OCI-LY7 (cell line): Measurements from ENCODE around the gene PRKG1.

Source experiments
- EZH2phosphoT487 ChIP-seq: fragments of 200-600 bp; sonication (generic); IDR thresholded peaks from 2 replicates; pipeline ENCODE4 v1.6.1; 2018; ENCODE audit warnings: low read depth, borderline replicate concordance, mild to moderate bottlenecking, mixed run types, antibody characterized with exemption, low read length, moderate library complexity, mixed read lengths
- TF ChIP-seq, protein P1 (sequence below): fragments of 200-600 bp; sonication (generic); conservative IDR thresholded peaks from 2 replicates; pipeline ENCODE4 v1.5.1; 2014; ENCODE audit warnings: mild to moderate bottlenecking, antibody characterized with exemption, low read length, moderate library complexity, mixed read lengths

DNA sequence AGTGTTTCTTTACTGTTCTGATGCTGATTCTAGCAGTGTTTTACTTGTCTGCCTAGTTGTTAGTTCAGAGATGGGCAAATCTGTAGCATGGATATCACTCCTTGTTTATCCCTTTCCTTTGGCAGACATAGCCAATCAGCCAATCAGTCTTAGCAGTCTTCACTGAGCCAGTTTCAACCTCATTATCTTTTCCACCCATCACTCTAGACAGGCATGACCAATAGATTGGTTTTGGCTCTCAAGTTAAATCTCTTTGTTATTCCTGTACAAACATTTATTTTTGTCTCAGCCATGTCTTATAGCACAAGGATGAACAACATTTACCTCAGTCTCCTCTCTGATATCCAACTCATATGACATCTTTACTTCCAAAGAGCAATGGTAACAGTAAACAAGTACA lies 109.5 kb downstream of the PRKG1 start:
- TF ChIP-seq, protein P1, sequence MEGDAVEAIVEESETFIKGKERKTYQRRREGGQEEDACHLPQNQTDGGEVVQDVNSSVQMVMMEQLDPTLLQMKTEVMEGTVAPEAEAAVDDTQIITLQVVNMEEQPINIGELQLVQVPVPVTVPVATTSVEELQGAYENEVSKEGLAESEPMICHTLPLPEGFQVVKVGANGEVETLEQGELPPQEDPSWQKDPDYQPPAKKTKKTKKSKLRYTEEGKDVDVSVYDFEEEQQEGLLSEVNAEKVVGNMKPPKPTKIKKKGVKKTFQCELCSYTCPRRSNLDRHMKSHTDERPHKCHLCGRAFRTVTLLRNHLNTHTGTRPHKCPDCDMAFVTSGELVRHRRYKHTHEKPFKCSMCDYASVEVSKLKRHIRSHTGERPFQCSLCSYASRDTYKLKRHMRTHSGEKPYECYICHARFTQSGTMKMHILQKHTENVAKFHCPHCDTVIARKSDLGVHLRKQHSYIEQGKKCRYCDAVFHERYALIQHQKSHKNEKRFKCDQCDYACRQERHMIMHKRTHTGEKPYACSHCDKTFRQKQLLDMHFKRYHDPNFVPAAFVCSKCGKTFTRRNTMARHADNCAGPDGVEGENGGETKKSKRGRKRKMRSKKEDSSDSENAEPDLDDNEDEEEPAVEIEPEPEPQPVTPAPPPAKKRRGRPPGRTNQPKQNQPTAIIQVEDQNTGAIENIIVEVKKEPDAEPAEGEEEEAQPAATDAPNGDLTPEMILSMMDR, result no peak
- no peak for TF ChIP-seq EZH2phosphoT487
